ENCODE data around the gene ALG6.

Gene ALG6

DNA sequence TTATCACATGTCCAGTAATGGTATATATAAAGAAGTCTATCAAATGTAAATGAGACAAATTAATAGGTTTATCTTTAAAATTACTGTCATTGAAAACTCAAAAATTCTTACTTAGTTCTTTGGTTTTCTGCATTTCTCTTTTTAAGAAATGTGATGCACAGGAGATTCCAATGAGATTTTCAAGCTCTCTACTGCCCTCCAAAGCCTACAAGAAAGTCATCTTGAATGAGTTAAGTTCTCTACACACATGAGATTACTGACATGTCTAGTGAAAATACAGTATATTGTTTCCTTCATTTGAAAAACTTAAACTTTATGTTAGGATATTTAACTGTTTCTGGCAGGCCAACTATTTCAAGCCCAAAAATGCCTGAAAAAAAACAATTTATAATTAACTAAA is 86.8 kb downstream of the ALG6 start:
- H3K27me3 ChIP-seq (ENCODE audit: insufficient read depth, low read length), result no peaks in the 10 kb centered on the region
- H3K9ac ChIP-seq (ENCODE audit: low read length), result no peak overlapping the region
- H4K20me1 ChIP-seq (ENCODE audit: insufficient read depth, low read length), result no peaks in the 10 kb centered on the region
- H3K36me3 ChIP-seq (ENCODE audit: insufficient read depth, low read length), result peaks cover 4% of the 10 kb centered on the region; the same call in 1 of the 2 replicates
- H3K27ac ChIP-seq (ENCODE audit: low read depth, low read length, poor library complexity, severe bottlenecking), result no peak overlapping the region
- no peaks in the 10 kb centered on the region for H3F3A ChIP-seq (ENCODE audit: insufficient read depth, low read length)
- H3K9me3 ChIP-seq (ENCODE audit: low read length), result no peaks in the 10 kb centered on the region
- no peaks in the 10 kb centered on the region for H3K9me2 ChIP-seq (ENCODE audit: low read depth, low read length)
- no peaks in the 10 kb centered on the region for H3K79me2 ChIP-seq (ENCODE audit: insufficient read depth, low read length)
- H2AFZ ChIP-seq (ENCODE audit: low read length), result no peak overlapping the region
- no peak overlapping the region for H3K4me2 ChIP-seq (ENCODE audit: low read length)
- H3K4me1 ChIP-seq (ENCODE audit: insufficient read depth, low read length, severe bottlenecking), result no peaks in the 10 kb centered on the region
- H3K4me3 ChIP-seq (ENCODE audit: low read depth, low read length, poor library complexity, severe bottlenecking), result no peak overlapping the region
- TF ChIP-seq EZH2 (IDR thresholded peaks at IDR 0.05; ENCODE audit: borderline replicate concordance, low read length), result no peak
- TF ChIP-seq, protein P1, sequence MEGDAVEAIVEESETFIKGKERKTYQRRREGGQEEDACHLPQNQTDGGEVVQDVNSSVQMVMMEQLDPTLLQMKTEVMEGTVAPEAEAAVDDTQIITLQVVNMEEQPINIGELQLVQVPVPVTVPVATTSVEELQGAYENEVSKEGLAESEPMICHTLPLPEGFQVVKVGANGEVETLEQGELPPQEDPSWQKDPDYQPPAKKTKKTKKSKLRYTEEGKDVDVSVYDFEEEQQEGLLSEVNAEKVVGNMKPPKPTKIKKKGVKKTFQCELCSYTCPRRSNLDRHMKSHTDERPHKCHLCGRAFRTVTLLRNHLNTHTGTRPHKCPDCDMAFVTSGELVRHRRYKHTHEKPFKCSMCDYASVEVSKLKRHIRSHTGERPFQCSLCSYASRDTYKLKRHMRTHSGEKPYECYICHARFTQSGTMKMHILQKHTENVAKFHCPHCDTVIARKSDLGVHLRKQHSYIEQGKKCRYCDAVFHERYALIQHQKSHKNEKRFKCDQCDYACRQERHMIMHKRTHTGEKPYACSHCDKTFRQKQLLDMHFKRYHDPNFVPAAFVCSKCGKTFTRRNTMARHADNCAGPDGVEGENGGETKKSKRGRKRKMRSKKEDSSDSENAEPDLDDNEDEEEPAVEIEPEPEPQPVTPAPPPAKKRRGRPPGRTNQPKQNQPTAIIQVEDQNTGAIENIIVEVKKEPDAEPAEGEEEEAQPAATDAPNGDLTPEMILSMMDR (IDR thresholded peaks at IDR 0.05; ENCODE audit: low read length), result peak; percentile 32

DNA sequence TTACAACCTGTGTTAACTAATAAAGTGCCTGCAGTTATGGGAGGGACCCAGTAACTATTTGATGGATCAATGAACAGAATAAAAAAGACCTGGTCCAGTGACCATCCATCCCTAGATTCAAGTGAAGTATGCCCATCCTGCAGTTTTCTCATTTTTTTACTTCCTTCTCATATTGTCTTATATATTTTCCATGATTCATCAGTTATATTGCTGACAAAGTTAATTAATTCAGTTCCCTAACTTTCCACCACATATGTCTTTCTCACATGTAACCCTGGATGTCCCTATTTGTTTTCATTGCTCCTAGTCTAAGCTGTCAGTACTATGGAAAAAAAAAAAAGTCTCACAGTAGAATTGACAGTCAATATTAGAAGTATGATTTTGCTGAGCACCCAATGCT is 91.3 kb downstream of the ALG6 start:
- H3K27ac ChIP-seq (ENCODE audit: low read depth, low read length, poor library complexity, severe bottlenecking), result no peak overlapping the region
- no peak overlapping the region for H3K4me3 ChIP-seq (ENCODE audit: low read depth, low read length, poor library complexity, severe bottlenecking)
- H3K9me3 ChIP-seq (ENCODE audit: low read length), result peaks cover 8% of the 10 kb centered on the region; the same call in 1 of the 2 replicates
- H3K9me2 ChIP-seq (ENCODE audit: low read depth, low read length), result no peaks in the 10 kb centered on the region
- TF ChIP-seq, protein P1 (IDR thresholded peaks at IDR 0.05; ENCODE audit: low read length), result no peak
- no peak overlapping the region for H3K9ac ChIP-seq (ENCODE audit: low read length)
- H3K4me2 ChIP-seq (ENCODE audit: low read length), result no peak overlapping the region
- H3F3A ChIP-seq (ENCODE audit: insufficient read depth, low read length), result no peaks in the 10 kb centered on the region
- no peaks in the 10 kb centered on the region for H3K27me3 ChIP-seq (ENCODE audit: insufficient read depth, low read length)
- H2AFZ ChIP-seq (ENCODE audit: low read length), result no peak overlapping the region
- H3K4me1 ChIP-seq (ENCODE audit: insufficient read depth, low read length, severe bottlenecking), result no peaks in the 10 kb centered on the region
- H4K20me1 ChIP-seq (ENCODE audit: insufficient read depth, low read length), result no peaks in the 10 kb centered on the region
- peaks cover 16% of the 10 kb centered on the region for H3K36me3 ChIP-seq (ENCODE audit: insufficient read depth, low read length)
- H3K79me2 ChIP-seq (ENCODE audit: insufficient read depth, low read length), result no peaks in the 10 kb centered on the region

DNA sequence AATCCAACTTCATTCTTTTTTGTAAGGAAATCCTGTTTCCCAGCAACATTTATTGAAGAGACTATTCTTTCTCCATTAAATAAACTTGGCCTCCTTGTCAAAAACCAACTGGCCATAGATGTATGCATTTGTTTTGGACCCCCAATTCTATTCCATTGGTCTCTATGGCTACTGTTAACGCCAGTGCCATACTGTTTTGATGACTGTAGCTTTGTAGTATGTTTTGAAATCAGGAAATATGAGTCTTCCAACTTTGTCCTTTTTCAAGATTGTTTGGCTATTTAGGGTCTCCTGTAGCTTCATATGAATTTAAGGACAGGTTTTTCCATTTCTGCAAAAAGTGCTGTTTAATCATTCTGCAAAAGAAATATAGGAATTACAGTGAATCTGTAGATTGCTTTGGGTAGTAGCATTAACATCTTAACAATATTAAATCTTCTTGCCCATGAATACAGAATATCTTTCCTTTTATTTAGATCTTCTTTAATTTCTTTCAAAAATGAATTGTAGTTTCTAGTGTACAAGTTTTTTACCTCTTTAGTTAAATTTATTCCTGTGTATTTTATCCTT is 94.3 kb downstream of the ALG6 start:
- no peaks in the 10 kb centered on the region for H3K9me2 ChIP-seq (ENCODE audit: low read depth, low read length)
- peaks cover 16% of the 10 kb centered on the region for H3K36me3 ChIP-seq (ENCODE audit: insufficient read depth, low read length)
- no peaks in the 10 kb centered on the region for H4K20me1 ChIP-seq (ENCODE audit: insufficient read depth, low read length)
- H3K4me3 ChIP-seq (ENCODE audit: low read depth, low read length, poor library complexity, severe bottlenecking), result no peak overlapping the region
- H3K27me3 ChIP-seq (ENCODE audit: insufficient read depth, low read length), result no peaks in the 10 kb centered on the region
- TF ChIP-seq, protein P1 (IDR thresholded peaks at IDR 0.05; ENCODE audit: low read length), result no peak
- TF ChIP-seq EZH2 (IDR thresholded peaks at IDR 0.05; ENCODE audit: borderline replicate concordance, low read length), result no peak
- H3K27ac ChIP-seq (ENCODE audit: low read depth, low read length, poor library complexity, severe bottlenecking), result no peak overlapping the region
- H3K4me2 ChIP-seq (ENCODE audit: low read length), result no peak overlapping the region
- no peaks in the 10 kb centered on the region for H3K79me2 ChIP-seq (ENCODE audit: insufficient read depth, low read length)
- H3K9ac ChIP-seq (ENCODE audit: low read length), result no peak overlapping the region
- H3F3A ChIP-seq (ENCODE audit: insufficient read depth, low read length), result no peaks in the 10 kb centered on the region
- no peaks in the 10 kb centered on the region for H3K4me1 ChIP-seq (ENCODE audit: insufficient read depth, low read length, severe bottlenecking)
- H2AFZ ChIP-seq (ENCODE audit: low read length), result no peak overlapping the region
- H3K9me3 ChIP-seq (ENCODE audit: low read length), result peaks cover 8% of the 10 kb centered on the region; the same call in 1 of the 2 replicates
